Measurements from ENCODE around the gene RGCC.

RGCC gene

GRCh38 chr13:41492432-41493260 is 35.3 kb downstream of the RGCC start:
- TF ChIP-seq POLR2AphosphoS5 (IDR thresholded peaks at IDR 0.05; ENCODE audit: low read depth, low read length) (no peak), TAF1 (IDR thresholded peaks at IDR 0.05; ENCODE audit: borderline replicate concordance, insufficient read depth, low read length) (no peak), REST (IDR thresholded peaks at IDR 0.05; ENCODE audit: insufficient read depth in 1 of 2, low read depth in 2 of 2, low read length in 2 of 2) (no peak), SIN3A (IDR thresholded peaks at IDR 0.05; ENCODE audit: borderline replicate concordance, insufficient read depth, low read length) (no peak), FOXP2 (optimal IDR thresholded peaks at IDR 0.05; ENCODE audit: borderline replicate concordance, extremely low read depth, extremely low read length, insufficient read depth) (no peak)

- TF ChIP-seq POLR2AphosphoS5 (IDR thresholded peaks at IDR 0.05; ENCODE audit: low read depth, low read length) (no peak), SIN3A (IDR thresholded peaks at IDR 0.05; ENCODE audit: borderline replicate concordance, insufficient read depth, low read length) (no peak), REST (IDR thresholded peaks at IDR 0.05; ENCODE audit: insufficient read depth in 1 of 2, low read depth in 2 of 2, low read length in 2 of 2) (no peak), TAF1 (IDR thresholded peaks at IDR 0.05; ENCODE audit: borderline replicate concordance, insufficient read depth, low read length) (no peak), FOXP2 (optimal IDR thresholded peaks at IDR 0.05; ENCODE audit: borderline replicate concordance, extremely low read depth, extremely low read length, insufficient read depth) (no peak)
Observed at GRCh38 chr13:41494202-41494601, 36.9 kb downstream of the RGCC start.

GRCh38 chr13:41495044-41495443 is 37.7 kb downstream of the RGCC start:
- TF ChIP-seq REST (IDR thresholded peaks at IDR 0.05; ENCODE audit: insufficient read depth in 1 of 2, low read depth in 2 of 2, low read length in 2 of 2) = no peak
- TF ChIP-seq TAF1 (IDR thresholded peaks at IDR 0.05; ENCODE audit: borderline replicate concordance, insufficient read depth, low read length) = no peak
- no peak for TF ChIP-seq POLR2AphosphoS5 (IDR thresholded peaks at IDR 0.05; ENCODE audit: low read depth, low read length)
- no peak for TF ChIP-seq SIN3A (IDR thresholded peaks at IDR 0.05; ENCODE audit: borderline replicate concordance, insufficient read depth, low read length)
- TF ChIP-seq FOXP2 (optimal IDR thresholded peaks at IDR 0.05; ENCODE audit: borderline replicate concordance, extremely low read depth, extremely low read length, insufficient read depth) = no peak

GRCh38 chr13:41496420-41497234 is 39.3 kb downstream of the RGCC start:
- TF ChIP-seq POLR2AphosphoS5 (IDR thresholded peaks at IDR 0.05; ENCODE audit: low read depth, low read length) (no peak), FOXP2 (optimal IDR thresholded peaks at IDR 0.05; ENCODE audit: borderline replicate concordance, extremely low read depth, extremely low read length, insufficient read depth) (no peak), REST (IDR thresholded peaks at IDR 0.05; ENCODE audit: insufficient read depth in 1 of 2, low read depth in 2 of 2, low read length in 2 of 2) (no peak), SIN3A (IDR thresholded peaks at IDR 0.05; ENCODE audit: borderline replicate concordance, insufficient read depth, low read length) (no peak), TAF1 (IDR thresholded peaks at IDR 0.05; ENCODE audit: borderline replicate concordance, insufficient read depth, low read length) (no peak)
